Lower leg skin (tissue), 3 donors: Measurements from ENCODE around the gene MAP4K5.

Experiments
- CTCF ChIP-seq, 3 donors: fragments of 450-650 bp; IDR thresholded peaks; one replicate each; pipeline ENCODE4 v1.5.1; 2016; ENCODE audit warnings: antibody characterized with exemption in 3 of 3, mild to moderate bottlenecking in 3 of 3, moderate library complexity in 2 of 3
- POLR2A ChIP-seq, 2 donors: fragments of 450-650 bp; IDR thresholded peaks; one replicate each; pipeline ENCODE4 v1.6.1; 2016 to 2017; ENCODE audit warnings: antibody characterized with exemption in 2 of 2, mild to moderate bottlenecking in 1 of 2, moderate library complexity in 1 of 2

- no peak for TF ChIP-seq CTCF (IDR thresholded peaks at IDR 0.05)
- no peak for TF ChIP-seq POLR2A (IDR thresholded peaks at IDR 0.05)
Measured at GRCh38 chr14:50381008-50381407, 151.4 kb downstream of the MAP4K5 start.
